Measurements from ENCODE around the gene FBXL19.
"Not testable (repeated sequence)": the region's sequence is repeated elsewhere in the genome, so short reads cannot be mapped to it uniquely, and the experiment has no call there.

The FBXL19 gene

GRCh38 chr16:30923554-30924075 is at the start of gene FBXL19:
FBXL19 (plus strand) TSS chr16:30923572; CDS start chr16:30925755, 2,183 bp downstream.
- H3K27ac ChIP-seq, result peak within 1 kb of the TSS; percentile 47 to 96 (median 91)
- H3K4me3 ChIP-seq, result peak within 1 kb of the TSS; percentile 67 to 91 (median 73)

- H3K4me3 ChIP-seq, result peak overlapping the region; percentile 63 to 91 (median 74)
- H3K27ac ChIP-seq, result peak overlapping the region in 20 of 21 experiments; percentile 78 to 98 (median 92)
These were observed 49.0 kb upstream of the FBXL19 start for GRCh38 chr16:30874244-30874820.

- Histone ChIP-seq H3K27ac (peak overlapping the region; percentile 68 to 98 (median 92)), H3K4me3 (peak overlapping the region; percentile 63 to 91 (median 74))
These were observed 48.3 kb upstream of the FBXL19 start for GRCh38 chr16:30874821-30875717.

- peak overlapping the region; percentile 63 to 91 (median 74) for H3K4me3 ChIP-seq
- peak overlapping the region in 20 of 21 experiments; percentile 78 to 98 (median 92) for H3K27ac ChIP-seq
These were observed 47.2 kb upstream of the FBXL19 start for GRCh38 chr16:30875871-30876801.

GRCh38 chr16:30876867-30877266 is 46.5 kb upstream of the FBXL19 start:
- Histone ChIP-seq H3K27ac (peak overlapping the region in 20 of 21 experiments; percentile 17 to 98 (median 92)), H3K4me3 (peak overlapping the region in 4 of 7 experiments; percentile 70 to 91 (median 80))

GRCh38 chr16:30882429-30883310 is 40.7 kb upstream of the FBXL19 start:
- Histone ChIP-seq H3K4me3 (no peak overlapping the region), H3K27ac (peak overlapping the region in 1 of 21 experiments; percentile 26)

- no peak overlapping the region for H3K27ac ChIP-seq
- no peak overlapping the region for H3K4me3 ChIP-seq
These were observed 38.6 kb upstream of the FBXL19 start for GRCh38 chr16:30884760-30885159.

- H3K4me3 ChIP-seq, result no peak overlapping the region
- H3K27ac ChIP-seq, result no peak overlapping the region
These were observed 38.2 kb upstream of the FBXL19 start for GRCh38 chr16:30885196-30885595.

GRCh38 chr16:30886145-30886544 is 37.2 kb upstream of the FBXL19 start:
- H3K27ac ChIP-seq, result no peak overlapping the region
- H3K4me3 ChIP-seq, result no peak overlapping the region

- H3K4me3 ChIP-seq, result no peak overlapping the region
- no peak overlapping the region for H3K27ac ChIP-seq
These were observed 35.4 kb upstream of the FBXL19 start for GRCh38 chr16:30887927-30888326.

GRCh38 chr16:30888856-30889499 is 34.4 kb upstream of the FBXL19 start:
- H3K27ac ChIP-seq, result peak overlapping the region in 1 of 21 experiments; percentile 23

GRCh38 chr16:30889721-30890120 is 33.7 kb upstream of the FBXL19 start:
- no peak overlapping the region for H3K4me3 ChIP-seq

More at GRCh38 chr16:30888856-30889499, 34.4 kb upstream of the FBXL19 start:
- H3K4me3 ChIP-seq, result no peak overlapping the region

GRCh38 chr16:30891043-30891823 is 32.1 kb upstream of the FBXL19 start:
- H3K27ac ChIP-seq, H3K4me3 ChIP-seq: not testable (repeated sequence)

More at GRCh38 chr16:30889721-30890120, 33.7 kb upstream of the FBXL19 start:
- no peak overlapping the region for H3K27ac ChIP-seq

GRCh38 chr16:30892670-30893416 is 30.5 kb upstream of the FBXL19 start:
- Histone ChIP-seq H3K4me3 (peak overlapping the region; percentile 49 to 68 (median 62)), H3K27ac (peak overlapping the region; percentile 75 to 97 (median 93))

GRCh38 chr16:30893417-30893743 is 30.0 kb upstream of the FBXL19 start:
- H3K4me3 ChIP-seq, result peak overlapping the region; percentile 49 to 68 (median 62)
- peak overlapping the region; percentile 75 to 97 (median 93) for H3K27ac ChIP-seq

- peak within 1 kb of the TSS; percentile 49 to 68 (median 62) for H3K4me3 ChIP-seq
- peak within 1 kb of the TSS; percentile 76 to 97 (median 93) for H3K27ac ChIP-seq
These were observed 29.4 kb upstream of the FBXL19 start, which contains the start of gene BCL7C for GRCh38 chr16:30893744-30894539. BCL7C (minus strand) TSS chr16:30894077; CDS start chr16:30893944, 133 bp downstream.

Measured in skin epidermis (tissue), 12 donors.